SK-N-MC (cell line): ENCODE results near the gene ZNF763.

Experiments
- EZH2 ChIP-seq: fragments of 200-600 bp; sonication (generic); IDR thresholded peaks from one replicate; pipeline ENCODE4 v1.6.1; 2017; ENCODE audit warnings: antibody characterized with exemption
- FOXP2 ChIP-seq: optimal IDR thresholded peaks from 2 replicates; pipeline ENCODE3; 2011; ENCODE audit warnings: mild to moderate bottlenecking, moderate library complexity; ENCODE audit not compliant: insufficient read depth; ENCODE audit errors: extremely low read length, control extremely low read depth
- POLR2AphosphoS5 ChIP-seq: IDR thresholded peaks from 2 replicates; pipeline ENCODE4 v1.6.1; 2012; ENCODE audit warnings: mild to moderate bottlenecking, low read depth, low read length, borderline replicate concordance

DNA sequence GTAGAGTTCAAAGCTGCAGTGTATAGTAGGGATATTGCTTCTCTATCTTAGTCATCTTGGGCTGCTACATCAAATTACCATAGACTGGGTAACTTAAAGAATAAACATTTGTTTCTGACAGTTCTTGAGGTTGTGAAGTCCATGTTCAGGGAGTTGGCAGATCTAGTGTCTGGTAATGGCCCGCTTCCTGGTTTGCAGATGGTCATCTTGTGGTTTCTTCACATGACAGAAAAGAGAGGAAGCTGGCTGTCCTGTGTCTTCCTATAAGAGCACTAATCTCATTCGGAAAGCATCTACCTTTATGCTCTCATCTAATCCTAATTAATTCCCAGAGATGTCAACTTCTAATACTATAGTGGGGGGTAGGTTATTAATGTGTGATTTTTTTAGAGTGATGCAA is 6.2 kb downstream of the ZNF763 start:
- TF ChIP-seq EZH2 (no peak), POLR2AphosphoS5 (no peak), FOXP2 (no peak)
